Activated T-cell treated with anti-CD3 and anti-CD28 coated beads for 1 hour (primary cell): ENCODE measurements around the gene SLC47A2.

Experiments
- DNase-seq: peaks from one replicate; pipeline ENCODE4 v3.0.0-alpha.2; 2020; ENCODE audit warnings: low read depth

The SLC47A2 gene

DNA sequence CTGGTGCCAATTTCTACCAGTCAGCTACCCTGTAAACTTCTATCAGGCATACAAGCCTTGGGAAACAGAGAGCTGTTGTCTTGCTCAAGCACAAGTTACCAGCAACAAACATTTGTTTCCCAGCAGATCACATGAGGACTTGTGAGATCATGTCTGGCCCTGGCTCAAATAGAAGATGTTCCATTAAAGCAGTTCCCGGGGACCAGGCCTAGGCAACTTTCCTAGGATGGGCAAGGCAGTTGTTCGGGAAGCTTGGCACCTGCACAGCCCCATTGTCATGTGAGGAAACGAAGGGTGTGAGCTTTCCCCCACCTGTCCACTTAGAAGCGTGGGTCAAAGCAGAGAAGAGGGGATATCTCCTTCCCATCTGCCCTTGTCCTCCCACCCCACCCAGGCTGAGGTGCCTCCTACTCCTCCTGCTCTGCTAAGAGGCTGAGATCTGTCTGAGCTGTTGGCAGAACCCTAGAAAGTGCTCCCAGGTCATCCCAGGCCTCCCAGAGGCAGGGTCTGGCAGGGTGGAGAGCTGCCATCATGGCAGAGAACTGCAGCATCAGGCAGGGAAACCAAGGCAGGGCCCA is 11.2 kb upstream of the SLC47A2 start:
- DNase-seq: no peak

DNA sequence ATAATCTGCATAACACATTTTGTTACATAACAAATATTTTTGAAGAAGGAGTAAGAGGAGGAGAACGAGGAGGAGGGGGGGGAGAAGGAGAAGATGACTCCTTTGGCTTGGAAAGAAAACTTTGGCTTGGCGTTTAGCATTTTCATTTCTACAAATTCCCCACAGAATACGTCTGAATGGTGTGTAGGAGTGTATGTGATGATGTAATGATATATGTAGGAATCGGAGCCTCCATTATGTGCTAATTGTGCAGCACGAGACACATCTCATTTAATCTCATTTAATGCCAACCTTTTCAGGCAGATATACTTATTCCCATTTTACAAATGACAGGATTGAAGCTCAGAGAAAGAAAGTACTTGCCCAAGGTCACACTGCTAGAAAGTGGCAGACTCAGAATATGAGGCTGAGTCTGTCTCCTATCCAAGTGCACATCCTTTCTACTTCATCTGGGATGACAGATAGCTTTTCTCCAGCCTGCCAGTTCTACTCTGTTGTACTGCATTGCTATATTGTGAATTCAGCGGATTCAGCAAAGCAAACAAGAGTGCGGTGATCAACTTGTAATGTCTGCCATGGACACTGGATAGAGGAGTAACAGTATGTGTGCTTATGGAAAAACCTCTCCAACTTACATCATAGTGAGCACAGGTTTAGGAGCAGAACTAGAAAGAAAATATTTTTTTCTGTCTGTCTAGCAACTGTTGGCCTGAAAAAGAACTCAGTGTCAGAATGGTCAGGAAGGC is 10.4 kb upstream of the SLC47A2 start:
- no peak for DNase-seq

DNA sequence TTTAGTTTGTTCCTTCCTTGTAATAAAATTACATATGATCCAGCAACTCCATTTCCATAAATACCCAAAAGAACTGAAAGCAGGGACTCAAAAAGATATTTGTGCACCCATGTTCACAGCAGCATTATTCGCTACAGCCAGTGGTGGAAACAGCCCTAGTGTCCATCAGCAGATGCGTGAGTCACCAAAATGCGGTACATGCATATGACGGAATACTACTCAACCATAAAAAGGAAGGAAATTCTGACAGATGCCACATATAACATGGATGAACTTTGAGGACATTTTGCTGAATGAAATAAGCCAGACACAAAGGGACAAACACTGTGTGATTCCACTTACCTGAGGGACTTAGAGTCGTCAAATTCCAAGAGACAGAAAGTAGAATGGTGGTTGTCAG is 9.1 kb upstream of the SLC47A2 start:
- no peak for DNase-seq

GRCh38 chr17:19724501-19725420 is 8.4 kb upstream of the SLC47A2 start:
- DNase-seq: peak; percentile 16

GRCh38 chr17:19723964-19724363 is 7.6 kb upstream of the SLC47A2 start:
- no peak for DNase-seq

- DNase-seq: no peak
These were observed 4.4 kb upstream of the SLC47A2 start for GRCh38 chr17:19720631-19721426.

DNA sequence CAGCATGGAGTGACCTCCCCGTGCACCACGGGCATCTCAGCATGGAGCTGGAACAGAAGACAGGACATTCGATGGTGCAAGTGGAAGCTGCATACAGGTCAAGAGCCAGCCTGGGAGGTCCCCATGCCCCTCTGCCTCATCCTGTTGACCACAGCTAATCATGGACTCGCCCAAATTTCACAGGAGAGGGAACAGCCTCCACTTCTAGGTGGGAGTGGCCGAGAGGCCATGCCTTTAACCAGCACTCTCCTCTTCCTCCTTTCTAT is 3.8 kb upstream of the SLC47A2 start:
- no peak for DNase-seq

DNA sequence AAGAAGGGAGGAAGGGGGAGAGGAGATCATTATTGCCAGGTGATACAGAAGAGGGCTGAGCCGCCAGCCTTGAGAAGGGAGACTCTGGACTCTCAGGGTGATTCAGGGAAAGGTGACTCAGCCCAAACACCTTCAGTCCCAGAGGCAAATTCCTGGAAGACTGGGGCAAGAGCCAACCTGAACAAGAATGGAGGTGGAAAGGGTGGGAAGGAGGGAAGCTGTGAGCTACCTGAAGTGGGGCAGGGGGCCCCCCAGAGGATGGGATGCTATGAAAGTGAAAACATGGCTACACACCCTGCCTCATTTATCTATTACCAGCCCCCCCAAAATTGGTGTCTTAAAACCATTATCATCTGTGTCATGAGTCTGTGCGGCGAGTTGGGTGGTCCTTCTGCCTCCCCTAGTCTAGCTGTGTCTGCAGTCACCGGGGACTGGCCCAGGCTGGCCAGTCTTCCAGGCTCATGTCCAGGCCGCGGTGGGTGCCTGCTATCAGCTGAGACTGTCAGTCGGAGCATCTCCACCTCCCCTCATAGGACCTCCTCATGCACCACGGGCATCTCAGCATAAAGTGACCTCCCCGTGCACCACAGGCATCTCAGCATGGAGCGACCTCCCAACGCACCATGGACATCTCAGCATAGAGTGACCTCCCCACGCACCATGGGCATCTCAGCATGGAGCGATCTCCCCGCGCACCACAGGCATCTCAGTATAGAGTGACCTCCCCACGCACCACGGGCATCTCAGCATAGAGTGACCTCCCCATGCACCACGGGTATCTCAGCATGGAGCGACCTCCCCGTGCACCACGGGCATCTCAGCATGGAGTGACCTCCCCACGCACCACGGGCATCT is 3.2 kb upstream of the SLC47A2 start:
- no peak for DNase-seq

DNA sequence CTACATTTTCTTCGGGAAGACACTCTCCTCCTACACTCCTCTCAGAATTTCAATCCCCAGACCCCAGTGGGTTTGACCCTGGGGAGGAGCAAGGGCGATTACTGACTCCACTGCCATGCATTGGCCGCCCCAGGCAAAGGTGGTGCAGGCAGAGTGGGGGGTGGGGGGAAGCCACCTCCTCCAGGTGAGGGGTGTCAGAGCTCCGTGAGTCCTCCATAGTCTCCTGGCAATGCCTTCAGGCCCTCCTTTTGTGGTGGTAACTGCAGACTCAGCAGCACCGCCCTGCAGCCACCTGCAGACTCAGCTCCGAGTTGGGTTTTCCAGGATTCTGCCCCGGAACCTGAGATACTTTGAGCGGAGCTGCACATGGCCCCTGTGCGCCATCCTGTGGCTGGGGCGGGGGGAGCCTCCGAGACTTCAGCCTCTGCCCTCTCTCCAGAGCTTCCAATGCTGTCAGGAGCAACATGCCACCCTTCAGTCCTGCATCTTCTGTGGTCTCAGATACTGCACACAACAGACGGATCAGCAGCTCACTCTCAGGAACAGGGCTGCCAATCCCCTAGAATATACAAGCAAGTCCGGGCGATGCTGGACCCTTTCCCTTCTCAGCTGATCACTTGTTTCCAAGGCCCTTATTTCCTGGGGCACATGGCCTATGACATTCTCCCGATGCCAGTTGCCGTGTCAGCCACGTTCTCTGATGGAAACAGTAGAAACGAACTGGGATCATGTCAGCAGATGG is 2.4 kb upstream of the SLC47A2 start:
- no peak for DNase-seq

GRCh38 chr17:19718041-19718612 is 1.7 kb upstream of the SLC47A2 start:
- DNase-seq: no peak

DNA sequence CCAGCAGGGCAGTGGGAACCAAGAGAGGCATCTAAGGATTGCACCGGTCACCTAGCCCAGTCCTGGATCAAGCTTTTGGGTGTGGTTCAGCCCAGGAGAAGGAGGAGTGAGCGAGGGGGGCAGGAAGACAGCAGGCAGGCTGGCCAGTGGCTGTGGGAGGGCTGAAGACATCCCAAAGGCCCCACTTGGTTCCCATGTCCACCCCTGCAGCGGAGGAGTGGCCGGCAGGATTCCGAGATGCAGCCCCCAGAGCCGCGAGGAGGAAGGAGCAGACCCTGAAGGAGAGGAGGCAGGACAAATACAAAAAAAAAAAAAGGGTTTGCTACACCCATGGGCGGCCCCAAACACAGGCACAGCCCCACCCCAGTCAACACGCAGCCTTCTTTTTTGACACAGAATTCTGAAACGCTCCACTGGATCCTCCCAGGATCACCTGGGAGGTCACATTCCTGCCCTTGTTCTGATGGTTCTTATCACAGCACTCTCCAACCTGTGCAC is 1.1 kb upstream of the SLC47A2 start:
- DNase-seq: no peak

- no peak for DNase-seq
These were observed 612 bp upstream of the SLC47A2 start for GRCh38 chr17:19717031-19717360.

GRCh38 chr17:19714542-19715411 is 1.6 kb downstream of the SLC47A2 start:
- DNase-seq: no peak

- DNase-seq: no peak
These were observed 2.5 kb downstream of the SLC47A2 start for GRCh38 chr17:19713901-19714361.

GRCh38 chr17:19713462-19713861 is 2.9 kb downstream of the SLC47A2 start:
- no peak for DNase-seq

DNA sequence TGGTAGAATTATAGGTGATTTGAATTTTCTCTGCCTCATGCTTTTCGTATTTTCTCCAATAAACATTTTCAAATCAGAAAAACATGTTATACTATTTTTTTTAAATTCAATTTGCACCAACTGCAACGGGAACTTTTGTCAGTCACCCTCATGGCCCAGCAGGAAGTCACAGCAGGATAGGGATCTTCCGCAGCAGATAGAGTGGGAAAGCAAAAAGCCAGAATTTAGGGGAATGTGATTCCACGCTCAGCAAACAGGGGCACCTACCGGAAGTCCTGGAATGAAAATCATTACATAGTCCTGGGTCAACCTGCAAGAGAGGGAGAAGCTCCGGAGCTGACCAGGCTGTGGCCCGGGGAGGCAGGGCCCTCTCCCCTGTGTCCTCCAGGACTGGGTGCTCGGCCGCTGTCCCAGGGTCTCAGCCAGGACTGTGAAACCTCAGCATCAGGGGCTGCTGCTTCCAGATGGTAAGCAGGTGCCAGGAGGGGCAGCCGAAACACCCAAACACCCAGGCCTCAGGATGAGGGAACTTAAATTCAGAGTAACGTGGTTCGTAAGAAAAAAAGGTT is 3.9 kb downstream of the SLC47A2 start:
- no peak for DNase-seq

- DNase-seq: no peak
These were observed 6.5 kb downstream of the SLC47A2 start for GRCh38 chr17:19709841-19710240.

DNA sequence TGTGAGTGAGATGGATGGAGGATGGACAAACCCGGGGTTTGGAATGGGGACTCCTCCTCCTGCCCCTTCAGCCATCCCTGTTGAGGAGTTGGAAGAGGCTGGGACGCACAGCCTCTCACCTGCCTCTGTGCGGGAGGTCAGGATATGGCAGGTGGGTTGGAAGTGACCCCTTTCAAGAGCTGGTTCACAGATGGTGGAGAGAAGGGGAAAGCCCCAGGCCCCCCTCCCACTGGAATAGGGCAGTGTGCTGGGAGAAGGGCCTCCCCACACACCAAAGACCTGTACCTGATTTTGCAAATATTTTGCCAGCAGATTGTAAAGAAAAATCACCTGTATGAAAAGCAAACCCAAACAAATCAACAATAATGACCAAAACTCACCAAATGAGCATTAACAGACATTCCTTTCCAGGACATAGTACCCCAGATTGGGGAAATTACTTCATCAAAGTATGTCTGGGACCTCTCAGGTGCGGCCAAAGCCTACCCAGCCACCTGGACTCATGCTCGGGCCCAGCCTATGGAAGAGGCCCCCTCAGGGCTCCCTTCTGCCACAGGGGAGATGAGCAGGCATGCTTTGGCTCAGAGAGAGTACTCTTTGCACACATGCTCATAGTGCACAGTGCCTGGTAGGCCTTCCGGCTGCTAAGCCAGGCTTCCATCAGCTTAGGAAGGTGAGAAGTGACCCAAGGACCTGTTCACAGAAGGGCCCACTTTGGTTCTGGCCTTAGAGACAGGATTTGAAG is 7.8 kb downstream of the SLC47A2 start:
- no peak for DNase-seq
